ENCODE data around the gene CNGA3.
"Not testable (repeated sequence)": the region's sequence is repeated elsewhere in the genome, so short reads cannot be mapped to it uniquely, and the experiment has no call there.

CNGA3 gene

GRCh38 chr2:98403878-98404277 is 57.6 kb downstream of the CNGA3 start:
- H3K4me3 ChIP-seq (ENCODE audit: low read depth, low read length), result no peak overlapping the region
- H3K9me3 ChIP-seq (ENCODE audit: control insufficient read depth, insufficient read depth, low read depth, low read length), result no peaks in the 10 kb centered on the region
- H3K27me3 ChIP-seq (ENCODE audit: control insufficient read depth, insufficient read depth, low read length), result 0 out of 2 replicates have a peak, but pooled peaks cover 3% of the 10 kb centered on the region
- no peak overlapping the region for H3K9ac ChIP-seq (ENCODE audit: low read length)
- peaks cover 3% of the 10 kb centered on the region; the same call in 1 of the 2 replicates for H3K4me1 ChIP-seq (ENCODE audit: control insufficient read depth, insufficient read depth, low read length)
- no peaks in the 10 kb centered on the region for H3K36me3 ChIP-seq (ENCODE audit: control insufficient read depth, insufficient read depth, low read length)
- no peak overlapping the region for H3K27ac ChIP-seq (ENCODE audit: low read depth, low read length)

GRCh38 chr2:98404556-98405250 is 58.4 kb downstream of the CNGA3 start:
- H3K9me3 ChIP-seq (ENCODE audit: control insufficient read depth, insufficient read depth, low read depth, low read length), result no peaks in the 10 kb centered on the region
- H3K4me1 ChIP-seq (ENCODE audit: control insufficient read depth, insufficient read depth, low read length), result peaks cover 3% of the 10 kb centered on the region; the same call in 1 of the 2 replicates
- H3K9ac ChIP-seq (ENCODE audit: low read length), result no peak overlapping the region
- no peaks in the 10 kb centered on the region for H3K36me3 ChIP-seq (ENCODE audit: control insufficient read depth, insufficient read depth, low read length)
- H3K27me3 ChIP-seq (ENCODE audit: control insufficient read depth, insufficient read depth, low read length), result 0 out of 2 replicates have a peak, but pooled peaks cover 3% of the 10 kb centered on the region
- no peak overlapping the region for H3K4me3 ChIP-seq (ENCODE audit: low read depth, low read length)
- H3K27ac ChIP-seq (ENCODE audit: low read depth, low read length), result no peak overlapping the region

- H3K27ac ChIP-seq (ENCODE audit: low read depth, low read length), result no peak overlapping the region
- no peak overlapping the region for H3K9ac ChIP-seq (ENCODE audit: low read length)
- H3K9me3 ChIP-seq (ENCODE audit: control insufficient read depth, insufficient read depth, low read depth, low read length), result no peaks in the 10 kb centered on the region
- H3K27me3 ChIP-seq (ENCODE audit: control insufficient read depth, insufficient read depth, low read length), result 0 out of 2 replicates have a peak, but pooled peaks cover 3% of the 10 kb centered on the region
- no peak overlapping the region for H3K4me3 ChIP-seq (ENCODE audit: low read depth, low read length)
- H3K4me1 ChIP-seq (ENCODE audit: control insufficient read depth, insufficient read depth, low read length), result peaks cover 3% of the 10 kb centered on the region; the same call in 1 of the 2 replicates
- H3K36me3 ChIP-seq (ENCODE audit: control insufficient read depth, insufficient read depth, low read length), result no peaks in the 10 kb centered on the region
These were observed 59.0 kb downstream of the CNGA3 start for GRCh38 chr2:98405301-98405700.

GRCh38 chr2:98408155-98408554 is 61.9 kb downstream of the CNGA3 start:
- Histone ChIP-seq H3K9me3 (ENCODE audit: control insufficient read depth, insufficient read depth, low read depth, low read length) (no peaks in the 10 kb centered on the region), H3K4me3 (ENCODE audit: low read depth, low read length) (no peak overlapping the region), H3K27me3 (ENCODE audit: control insufficient read depth, insufficient read depth, low read length) (no peaks in the 10 kb centered on the region), H3K36me3 (ENCODE audit: control insufficient read depth, insufficient read depth, low read length) (no peaks in the 10 kb centered on the region), H3K4me1 (ENCODE audit: control insufficient read depth, insufficient read depth, low read length) (peaks cover 3% of the 10 kb centered on the region; the same call in 1 of the 2 replicates), H3K9ac (ENCODE audit: low read length) (no peak overlapping the region), H3K27ac (ENCODE audit: low read depth, low read length) (no peak overlapping the region)

GRCh38 chr2:98412751-98413458 is 66.6 kb downstream of the CNGA3 start:
- H3K4me3 ChIP-seq (ENCODE audit: low read depth, low read length), result no peak overlapping the region

GRCh38 chr2:98414246-98414645 is 68.0 kb downstream of the CNGA3 start:
- not testable (repeated sequence) for H3K27ac ChIP-seq (ENCODE audit: low read depth, low read length); H3K36me3 ChIP-seq (ENCODE audit: control insufficient read depth, insufficient read depth, low read length); H3K9ac ChIP-seq (ENCODE audit: low read length); H3K27me3 ChIP-seq (ENCODE audit: control insufficient read depth, insufficient read depth, low read length); H3K4me3 ChIP-seq (ENCODE audit: low read depth, low read length); H3K4me1 ChIP-seq (ENCODE audit: control insufficient read depth, insufficient read depth, low read length)
- H3K9me3 ChIP-seq (ENCODE audit: control insufficient read depth, insufficient read depth, low read depth, low read length), result peaks cover 16% of the 10 kb centered on the region

More at GRCh38 chr2:98412751-98413458, 66.6 kb downstream of the CNGA3 start:
- no peak overlapping the region for H3K27ac ChIP-seq (ENCODE audit: low read depth, low read length)
- H3K4me1 ChIP-seq (ENCODE audit: control insufficient read depth, insufficient read depth, low read length), result peaks cover 3% of the 10 kb centered on the region; the same call in 1 of the 2 replicates
- no peak overlapping the region for H3K9ac ChIP-seq (ENCODE audit: low read length)
- peaks cover 16% of the 10 kb centered on the region for H3K9me3 ChIP-seq (ENCODE audit: control insufficient read depth, insufficient read depth, low read depth, low read length)
- H3K27me3 ChIP-seq (ENCODE audit: control insufficient read depth, insufficient read depth, low read length), result no peaks in the 10 kb centered on the region
- H3K36me3 ChIP-seq (ENCODE audit: control insufficient read depth, insufficient read depth, low read length), result no peaks in the 10 kb centered on the region

GRCh38 chr2:98415719-98416248 is 69.5 kb downstream of the CNGA3 start:
- H3K4me3 ChIP-seq (ENCODE audit: low read depth, low read length); H3K4me1 ChIP-seq (ENCODE audit: control insufficient read depth, insufficient read depth, low read length); H3K27me3 ChIP-seq (ENCODE audit: control insufficient read depth, insufficient read depth, low read length); H3K36me3 ChIP-seq (ENCODE audit: control insufficient read depth, insufficient read depth, low read length); H3K9ac ChIP-seq (ENCODE audit: low read length); H3K27ac ChIP-seq (ENCODE audit: low read depth, low read length): not testable (repeated sequence)
- H3K9me3 ChIP-seq (ENCODE audit: control insufficient read depth, insufficient read depth, low read depth, low read length), result peaks cover 16% of the 10 kb centered on the region

GRCh38 chr2:98416383-98417159 is 70.3 kb downstream of the CNGA3 start:
- Histone ChIP-seq H3K4me3 (ENCODE audit: low read depth, low read length) (no peak overlapping the region), H3K36me3 (ENCODE audit: control insufficient read depth, insufficient read depth, low read length) (no peaks in the 10 kb centered on the region), H3K4me1 (ENCODE audit: control insufficient read depth, insufficient read depth, low read length) (no peaks in the 10 kb centered on the region), H3K9me3 (ENCODE audit: control insufficient read depth, insufficient read depth, low read depth, low read length) (peaks cover 16% of the 10 kb centered on the region), H3K9ac (ENCODE audit: low read length) (no peak overlapping the region), H3K27me3 (ENCODE audit: control insufficient read depth, insufficient read depth, low read length) (no peaks in the 10 kb centered on the region), H3K27ac (ENCODE audit: low read depth, low read length) (no peak overlapping the region)

- Histone ChIP-seq H3K27ac (ENCODE audit: low read depth, low read length) (no peak overlapping the region), H3K9ac (ENCODE audit: low read length) (no peak overlapping the region), H3K9me3 (ENCODE audit: control insufficient read depth, insufficient read depth, low read depth, low read length) (peaks cover 22% of the 10 kb centered on the region), H3K27me3 (ENCODE audit: control insufficient read depth, insufficient read depth, low read length) (no peaks in the 10 kb centered on the region), H3K4me1 (ENCODE audit: control insufficient read depth, insufficient read depth, low read length) (no peaks in the 10 kb centered on the region), H3K36me3 (ENCODE audit: control insufficient read depth, insufficient read depth, low read length) (no peaks in the 10 kb centered on the region), H3K4me3 (ENCODE audit: low read depth, low read length) (no peak overlapping the region)
These were observed 73.3 kb downstream of the CNGA3 start for GRCh38 chr2:98419544-98419943.

GRCh38 chr2:98419977-98420725 is 73.9 kb downstream of the CNGA3 start:
- no peaks in the 10 kb centered on the region for H3K27me3 ChIP-seq (ENCODE audit: control insufficient read depth, insufficient read depth, low read length)

More at GRCh38 chr2:98419977-98420725, 73.9 kb downstream of the CNGA3 start:
- H3K36me3 ChIP-seq (ENCODE audit: control insufficient read depth, insufficient read depth, low read length), result no peaks in the 10 kb centered on the region
- no peak overlapping the region for H3K9ac ChIP-seq (ENCODE audit: low read length)
- peaks cover 16% of the 10 kb centered on the region for H3K9me3 ChIP-seq (ENCODE audit: control insufficient read depth, insufficient read depth, low read depth, low read length)
- H3K4me3 ChIP-seq (ENCODE audit: low read depth, low read length), result no peak overlapping the region
- H3K4me1 ChIP-seq (ENCODE audit: control insufficient read depth, insufficient read depth, low read length), result no peaks in the 10 kb centered on the region
- H3K27ac ChIP-seq (ENCODE audit: low read depth, low read length), result no peak overlapping the region

Data from HUES6 (cell line).